ENCODE data around the gene RBM48. TPM values are rescaled to one million over a fixed set of nuclear protein-coding genes. Genes with fewer than 3 reads are reported as not detected.
A peak's percentile ranks its signal among the peaks of the same experiment; 100 is the strongest.
"Not testable (repeated sequence)": the region's sequence is repeated elsewhere in the genome, so short reads cannot be mapped to it uniquely, and the experiment has no call there.

RBM48 gene
- 10 to 100 TPM in 3 of 4 donors, 1 to 10 TPM in 1; 9.1 to 14.8 (median 11.8) TPM for total RNA-seq
- polyA plus RNA-seq, result 10.1 TPM
- long read RNA-seq, donor 1, transcript RBM48-201 (5 exons, 1,742 nt), result major isoform, 20 of 24 reads
- long read RNA-seq, donor 1, partial matches to known transcripts, result 0 of 24 reads
- long read RNA-seq, donor 1, other reads (novel, unspliced or antisense), result 3 of 24 reads
- long read RNA-seq, donor 2, transcript RBM48-201 (5 exons, 1,742 nt), result major isoform, 13 of 15 reads
- long read RNA-seq, donor 2, partial matches to known transcripts, result 2 of 15 reads
- long read RNA-seq, donor 2, other reads (novel, unspliced or antisense), result 0 of 15 reads
- long read RNA-seq, donor 3, full-length matches to known transcripts, result 48 of 58 reads
- long read RNA-seq, donor 3, partial matches to known transcripts, result 0 of 58 reads
- long read RNA-seq, donor 3, other reads (novel, unspliced or antisense), result 10 of 58 reads
- long read RNA-seq, donor 4, partial matches to known transcripts, result 0 of 3 reads
- long read RNA-seq, donor 4, other reads (novel, unspliced or antisense), result 0 of 3 reads

DNA sequence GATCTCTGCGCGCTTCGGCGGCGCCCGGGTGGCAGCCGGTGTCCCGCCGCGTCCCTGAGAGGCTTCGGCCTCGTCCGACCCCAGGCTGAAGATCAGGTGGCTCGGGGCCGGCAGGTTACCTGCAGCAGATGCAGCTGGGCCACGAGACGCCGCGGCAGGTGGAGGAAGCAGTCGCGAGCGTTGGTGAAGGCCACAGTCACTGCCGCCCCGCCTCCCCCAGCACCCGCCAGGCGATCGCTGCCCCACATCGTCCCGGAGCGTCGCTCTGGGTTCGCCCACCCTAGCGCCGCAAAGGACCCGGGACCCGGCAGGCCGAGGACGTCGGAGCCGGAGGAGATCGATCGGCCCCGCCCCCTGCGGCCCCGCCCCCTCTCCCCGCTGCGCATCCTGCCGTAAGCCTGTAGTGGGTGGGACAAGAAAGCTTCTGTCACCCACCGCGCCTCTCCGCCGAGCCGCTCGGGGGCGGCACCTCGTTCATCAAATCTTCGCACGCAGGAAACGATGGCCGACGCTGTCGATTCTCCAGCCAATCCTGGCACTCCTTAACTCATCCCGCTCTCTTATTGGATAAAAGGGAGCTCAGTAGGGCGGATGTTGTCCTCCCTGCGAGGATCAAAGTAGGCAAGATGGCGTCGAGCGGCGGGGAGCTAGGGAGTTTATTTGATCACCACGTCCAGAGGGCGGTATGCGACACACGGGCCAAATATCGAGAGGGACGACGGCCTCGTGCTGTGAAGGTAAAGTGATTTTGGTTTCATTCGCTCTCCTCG lies at the start of gene RBM48, which contains the start of gene PEX1:
Gene RBM48, plus strand, starts transcription at position 608 of the 770 bp plus-strand sequence. Its CDS starts 19 bp downstream, at position 627.
Gene PEX1, minus strand, starts transcription at position 333 of the 770 bp plus-strand sequence. Its CDS starts 85 bp downstream, at position 248.
- DNase-seq (peak; percentile 97 to 98 (median 98)), ATAC-seq (peak; percentile 99)
- under 1% methylated on average over 79 of the region's 79 CpGs for WGBS
- Histone ChIP-seq H3K27ac (ENCODE audit: low read length) (peak within 1 kb of the TSS; percentile 77), H3K27me3 (ENCODE audit: control insufficient read depth, insufficient read depth) (no peaks in the 10 kb centered on the region), H3K9me3 (ENCODE audit: control insufficient read depth, low read length) (no peaks in the 10 kb centered on the region), H3K4me3 (ENCODE audit: low read length) (peak within 1 kb of the TSS; percentile 76), H3K4me1 (ENCODE audit: control insufficient read depth, insufficient read depth, low read length) (no peaks in the 10 kb centered on the region)
- intact Hi-C loops (cut with DNase I), result no loop called here

DNA sequence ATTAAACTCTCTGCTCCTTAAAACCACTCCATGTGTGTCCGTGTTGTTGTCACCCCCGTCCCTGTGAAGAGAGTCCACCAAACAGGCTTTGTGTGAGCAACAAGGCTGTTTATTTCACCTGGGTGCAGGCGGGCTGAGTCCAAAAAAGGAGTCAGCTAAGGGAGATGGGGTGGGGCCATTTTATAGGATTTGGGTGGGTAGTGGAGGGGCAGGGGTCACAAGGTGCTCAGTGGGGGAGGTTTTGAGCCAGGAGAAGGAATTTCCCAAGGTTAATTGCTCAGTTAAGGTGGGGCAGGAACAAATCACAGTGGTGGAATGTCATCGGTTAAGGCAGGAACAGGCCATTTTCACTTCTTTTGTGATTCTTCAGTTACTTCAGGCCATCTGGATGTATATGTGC lies 49.4 kb upstream of the RBM48 start:
- WGBS, result 95% methylated on average over 4 of the region's 4 CpGs
- H3K27ac ChIP-seq (ENCODE audit: low read length); DNase-seq; H3K4me1 ChIP-seq (ENCODE audit: control insufficient read depth, insufficient read depth, low read length); H3K4me3 ChIP-seq (ENCODE audit: low read length); intact Hi-C loops (cut with DNase I); H3K9me3 ChIP-seq (ENCODE audit: control insufficient read depth, low read length); ATAC-seq; H3K27me3 ChIP-seq (ENCODE audit: control insufficient read depth, insufficient read depth): not testable (repeated sequence)

DNA sequence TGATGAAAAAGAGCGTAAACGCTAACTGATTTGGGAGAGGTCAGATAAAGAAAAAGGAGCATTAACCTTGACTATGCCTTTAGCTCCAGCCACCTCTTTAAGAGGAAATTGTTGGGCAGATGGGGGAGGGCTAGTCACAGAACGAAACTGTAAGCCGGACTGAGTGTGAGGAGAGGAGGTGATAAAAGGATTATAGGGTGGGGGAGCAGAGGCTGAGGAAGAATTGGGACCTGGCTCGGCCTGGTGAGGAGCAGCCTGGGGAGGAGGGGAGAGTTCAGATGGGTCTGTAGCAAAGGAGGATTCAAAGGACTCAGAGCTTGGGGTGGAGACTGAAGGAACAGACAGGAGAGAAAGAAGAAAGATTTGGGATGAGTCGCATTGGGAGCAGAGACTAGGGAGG lies 45.0 kb upstream of the RBM48 start:
- H3K27me3 ChIP-seq (ENCODE audit: control insufficient read depth, insufficient read depth); H3K9me3 ChIP-seq (ENCODE audit: control insufficient read depth, low read length); H3K27ac ChIP-seq (ENCODE audit: low read length); intact Hi-C loops (cut with DNase I); H3K4me3 ChIP-seq (ENCODE audit: low read length); H3K4me1 ChIP-seq (ENCODE audit: control insufficient read depth, insufficient read depth, low read length); DNase-seq; ATAC-seq: not testable (repeated sequence)
- WGBS, result 61% methylated on average over 6 of the region's 6 CpGs

DNA sequence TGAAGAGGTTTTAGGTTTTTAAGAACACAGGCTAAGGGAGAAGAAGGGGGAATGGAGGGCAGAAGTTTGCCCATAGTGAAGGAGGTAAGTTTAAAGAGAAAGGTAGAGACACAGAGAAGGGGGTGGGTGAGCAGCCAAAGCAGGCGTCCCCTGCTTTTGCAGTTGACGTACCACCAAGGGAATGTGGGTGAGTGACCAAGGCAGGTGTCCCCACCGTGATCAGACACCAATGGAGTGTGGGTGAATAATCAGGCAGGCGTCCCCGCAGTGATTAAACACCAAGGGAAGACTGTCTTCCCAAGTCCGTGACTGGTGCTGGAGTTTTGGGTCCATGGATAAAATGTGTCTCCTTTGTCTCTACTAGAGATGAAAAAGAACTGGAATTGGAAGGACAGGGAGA lies 44.4 kb upstream of the RBM48 start:
- H3K9me3 ChIP-seq (ENCODE audit: control insufficient read depth, low read length); DNase-seq; H3K4me3 ChIP-seq (ENCODE audit: low read length); intact Hi-C loops (cut with DNase I); H3K4me1 ChIP-seq (ENCODE audit: control insufficient read depth, insufficient read depth, low read length); H3K27ac ChIP-seq (ENCODE audit: low read length); H3K27me3 ChIP-seq (ENCODE audit: control insufficient read depth, insufficient read depth); ATAC-seq: not testable (repeated sequence)
- 93% methylated on average over 6 of the region's 6 CpGs for whole genome bisulfite sequencing

DNA sequence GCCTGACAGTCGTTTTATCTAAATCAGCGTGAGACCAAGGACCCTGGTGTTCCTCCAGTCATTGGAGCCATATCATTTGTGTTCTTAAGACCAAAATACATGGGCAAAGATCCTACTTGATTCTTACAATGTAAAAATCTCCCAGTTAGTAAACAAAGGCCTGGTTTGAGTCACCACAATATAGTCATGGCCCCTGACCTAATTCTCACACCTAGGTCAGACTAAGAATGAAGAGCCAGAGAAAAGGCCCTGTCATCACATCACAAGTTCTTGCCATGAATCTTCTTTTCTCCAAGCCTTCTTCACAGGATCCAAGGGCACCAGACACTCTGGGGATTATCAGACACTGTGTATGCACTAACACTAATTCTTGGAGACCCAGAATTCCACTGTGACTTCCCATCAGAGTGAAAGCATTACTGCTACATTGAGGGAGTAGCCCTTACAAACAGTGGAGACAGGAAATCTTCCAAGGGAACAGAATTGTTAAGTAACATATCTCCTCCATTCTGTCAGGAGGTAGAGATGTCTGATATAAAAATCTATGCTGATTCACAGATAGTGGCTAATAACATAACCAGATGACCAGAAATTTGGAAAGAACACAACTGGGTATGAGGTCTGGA lies 43.2 kb upstream of the RBM48 start:
- no peak overlapping the region for H3K4me3 ChIP-seq (ENCODE audit: low read length)
- H3K9me3 ChIP-seq (ENCODE audit: control insufficient read depth, low read length), result no peaks in the 10 kb centered on the region
- ATAC-seq, result peak in 1 of 2 donors; percentile 62
- H3K27ac ChIP-seq (ENCODE audit: low read length), result peak overlapping the region; percentile 52
- no peaks in the 10 kb centered on the region for H3K27me3 ChIP-seq (ENCODE audit: control insufficient read depth, insufficient read depth)
- peaks cover 2% of the 10 kb centered on the region for H3K4me1 ChIP-seq (ENCODE audit: control insufficient read depth, insufficient read depth, low read length)
- no peak for DNase-seq
- intact Hi-C loops (cut with DNase I), result no loop called here
- WGBS, result 90% methylated on average over 2 of the region's 2 CpGs

DNA sequence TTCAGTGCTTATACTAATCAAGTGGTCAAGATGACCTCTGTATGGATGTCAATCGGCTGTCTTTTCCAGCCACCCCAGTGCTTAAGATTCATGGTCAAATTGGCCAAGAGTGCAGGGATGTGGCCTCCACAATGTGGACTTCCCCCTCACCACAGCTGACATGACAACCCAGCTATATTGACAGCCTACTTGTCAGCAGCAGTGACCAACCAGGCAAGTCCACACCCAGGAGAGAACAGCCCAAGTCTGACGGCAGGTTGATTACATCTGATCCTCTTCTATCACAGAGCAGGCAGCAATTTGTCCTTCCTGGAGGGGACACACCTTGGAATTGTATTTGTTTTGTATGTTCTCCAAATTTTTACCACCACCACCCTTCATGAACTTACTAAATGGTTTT lies 42.6 kb upstream of the RBM48 start:
- intact Hi-C loops (cut with DNase I), result no loop called here
- Histone ChIP-seq H3K9me3 (ENCODE audit: control insufficient read depth, low read length) (no peaks in the 10 kb centered on the region), H3K27ac (ENCODE audit: low read length) (peak overlapping the region; percentile 13), H3K4me1 (ENCODE audit: control insufficient read depth, insufficient read depth, low read length) (peaks cover 2% of the 10 kb centered on the region), H3K4me3 (ENCODE audit: low read length) (no peak overlapping the region), H3K27me3 (ENCODE audit: control insufficient read depth, insufficient read depth) (no peaks in the 10 kb centered on the region)
- 58% methylated on average over 2 of the region's 2 CpGs for WGBS
- ATAC-seq (peak; percentile 57 to 69), DNase-seq (no peak)

DNA sequence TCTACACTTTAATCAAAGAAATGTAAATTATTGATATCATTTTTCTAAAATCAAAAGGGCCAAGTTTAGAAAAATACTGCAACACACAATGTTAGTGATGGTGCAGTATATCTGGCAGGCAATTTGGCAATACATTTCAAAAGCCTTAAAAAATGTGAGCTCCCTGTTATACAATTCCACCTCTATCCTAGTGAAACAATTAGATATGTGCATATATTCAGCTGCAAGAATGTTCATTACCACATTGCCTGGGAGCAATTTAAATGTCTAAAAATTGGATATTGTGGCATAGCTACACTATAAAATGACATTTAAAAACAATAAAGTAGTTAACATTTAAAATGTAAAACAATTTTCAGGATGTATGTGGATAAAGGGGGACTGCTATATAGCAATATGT lies 40.8 kb upstream of the RBM48 start:
- Histone ChIP-seq H3K4me3 (ENCODE audit: low read length) (no peak overlapping the region), H3K27me3 (ENCODE audit: control insufficient read depth, insufficient read depth) (no peaks in the 10 kb centered on the region), H3K9me3 (ENCODE audit: control insufficient read depth, low read length) (no peaks in the 10 kb centered on the region), H3K27ac (ENCODE audit: low read length) (no peak overlapping the region), H3K4me1 (ENCODE audit: control insufficient read depth, insufficient read depth, low read length) (peaks cover 3% of the 10 kb centered on the region)
- ATAC-seq (no peak), DNase-seq (no peak)
- intact Hi-C loops (cut with DNase I), result no loop called here

DNA sequence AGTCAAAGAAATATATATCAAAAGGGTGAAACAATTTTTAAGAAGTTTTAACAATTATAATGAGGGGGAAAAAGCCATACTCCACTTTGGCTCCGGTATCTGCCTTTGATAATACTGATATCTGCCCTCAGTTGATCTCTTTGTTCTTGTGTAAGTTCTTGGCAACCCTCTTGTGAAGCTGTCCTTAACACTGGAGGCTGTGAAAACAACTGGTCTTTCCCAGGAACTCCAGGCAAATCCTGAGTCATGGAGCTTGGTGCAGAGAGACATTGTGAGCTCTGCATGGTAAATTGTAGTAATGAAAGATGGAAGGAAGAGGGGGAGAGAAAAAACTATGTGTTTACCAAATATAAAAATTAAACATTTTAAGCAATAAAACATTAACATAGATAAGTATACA lies 39.0 kb upstream of the RBM48 start:
- Histone ChIP-seq H3K27ac (ENCODE audit: low read length) (no peak overlapping the region), H3K27me3 (ENCODE audit: control insufficient read depth, insufficient read depth) (no peaks in the 10 kb centered on the region), H3K9me3 (ENCODE audit: control insufficient read depth, low read length) (no peaks in the 10 kb centered on the region), H3K4me1 (ENCODE audit: control insufficient read depth, insufficient read depth, low read length) (peaks cover 3% of the 10 kb centered on the region), H3K4me3 (ENCODE audit: low read length) (no peak overlapping the region)
- WGBS, result 52% methylated on average over 1 of the region's 1 CpG
- ATAC-seq, result peak; percentile 87 to 90
- intact Hi-C loops (cut with DNase I), result no loop called here
- DNase-seq, result no peak

DNA sequence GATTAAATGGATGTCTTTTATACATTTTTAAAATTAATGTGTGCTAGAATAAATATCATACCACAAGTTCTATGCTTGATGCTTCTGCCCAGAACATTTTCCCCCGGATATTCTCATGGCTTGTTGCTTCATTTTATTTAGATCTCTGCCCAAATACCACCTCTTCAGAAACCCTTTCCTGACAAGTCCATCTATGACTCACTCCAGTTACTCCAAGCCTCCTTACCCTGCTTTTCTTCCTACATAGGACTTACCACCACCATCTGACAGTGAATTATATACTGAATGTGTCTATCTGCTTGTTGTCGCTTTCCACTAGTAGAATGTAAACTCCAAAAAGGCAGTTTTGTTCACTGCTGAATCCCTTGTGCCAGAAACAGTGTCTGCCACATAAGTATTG lies 31.7 kb upstream of the RBM48 start:
- ATAC-seq (no peak), DNase-seq (no peak)
- Histone ChIP-seq H3K9me3 (ENCODE audit: control insufficient read depth, low read length) (no peaks in the 10 kb centered on the region), H3K27me3 (ENCODE audit: control insufficient read depth, insufficient read depth) (no peaks in the 10 kb centered on the region), H3K27ac (ENCODE audit: low read length) (no peak overlapping the region), H3K4me3 (ENCODE audit: low read length) (no peak overlapping the region), H3K4me1 (ENCODE audit: control insufficient read depth, insufficient read depth, low read length) (peaks cover 1% of the 10 kb centered on the region)
- 88% methylated on average over 2 of the region's 2 CpGs for WGBS
- intact Hi-C loops (cut with DNase I), result no loop called here

DNA sequence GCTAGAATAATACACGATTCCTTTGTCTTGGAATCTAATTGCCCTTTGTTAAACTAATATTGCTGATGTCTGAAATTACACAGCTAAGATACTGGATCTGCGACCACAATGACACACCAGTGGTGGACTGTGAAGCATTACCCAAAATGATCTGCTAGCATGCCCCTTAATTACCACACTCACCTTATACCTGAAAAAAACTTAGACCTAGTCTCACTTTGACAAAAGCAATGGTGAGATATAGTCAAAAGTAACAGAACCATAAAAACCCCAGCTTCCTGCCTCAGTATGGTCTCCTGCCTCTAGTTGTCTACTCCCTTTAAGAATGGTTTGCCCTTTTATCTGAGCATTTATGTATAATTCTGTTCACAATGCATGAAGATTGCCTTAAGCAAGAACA lies 30.0 kb upstream of the RBM48 start:
- no peak overlapping the region for H3K4me3 ChIP-seq (ENCODE audit: low read length)
- no peaks in the 10 kb centered on the region for H3K4me1 ChIP-seq (ENCODE audit: control insufficient read depth, insufficient read depth, low read length)
- no peak for DNase-seq
- ATAC-seq, result no peak
- WGBS, result 91% methylated on average over 2 of the region's 2 CpGs
- H3K9me3 ChIP-seq (ENCODE audit: control insufficient read depth, low read length), result no peaks in the 10 kb centered on the region
- intact Hi-C loops (cut with DNase I), result no loop called here
- H3K27me3 ChIP-seq (ENCODE audit: control insufficient read depth, insufficient read depth), result no peaks in the 10 kb centered on the region
- H3K27ac ChIP-seq (ENCODE audit: low read length), result no peak overlapping the region

DNA sequence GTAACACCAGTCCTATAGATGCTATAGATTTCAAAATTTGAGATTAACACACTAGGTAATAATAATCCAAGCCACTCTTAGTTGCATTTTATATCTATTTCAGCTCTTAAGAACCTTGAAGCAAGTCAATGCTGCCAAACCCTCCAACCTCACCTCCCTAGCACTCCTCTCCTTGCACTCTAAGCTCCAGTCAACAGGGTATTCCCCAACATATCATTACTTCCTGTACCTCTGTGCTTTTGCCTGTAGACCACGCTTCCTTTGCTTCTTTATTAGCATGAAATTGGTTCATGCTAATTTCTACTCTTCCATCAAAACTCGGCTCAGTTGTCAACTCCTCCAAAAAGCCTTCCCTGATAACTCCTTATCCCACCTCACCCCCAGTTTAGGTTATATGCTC lies 24.8 kb upstream of the RBM48 start:
- 90% methylated on average over 2 of the region's 2 CpGs for WGBS
- H3K4me1 ChIP-seq (ENCODE audit: control insufficient read depth, insufficient read depth, low read length), result no peaks in the 10 kb centered on the region
- intact Hi-C loops (cut with DNase I), result no loop called here
- DNase-seq, result no peak
- H3K4me3 ChIP-seq (ENCODE audit: low read length), result no peak overlapping the region
- H3K27me3 ChIP-seq (ENCODE audit: control insufficient read depth, insufficient read depth), result no peaks in the 10 kb centered on the region
- no peak for ATAC-seq
- H3K9me3 ChIP-seq (ENCODE audit: control insufficient read depth, low read length), result no peaks in the 10 kb centered on the region
- no peak overlapping the region for H3K27ac ChIP-seq (ENCODE audit: low read length)

All from right cardiac atrium (tissue), 5 donors.